Measurements from ENCODE around the gene ZBTB1. TPM values are rescaled to one million over a fixed set of nuclear protein-coding genes. Genes with fewer than 3 reads are reported as not detected.

Gene ZBTB1, protein sequence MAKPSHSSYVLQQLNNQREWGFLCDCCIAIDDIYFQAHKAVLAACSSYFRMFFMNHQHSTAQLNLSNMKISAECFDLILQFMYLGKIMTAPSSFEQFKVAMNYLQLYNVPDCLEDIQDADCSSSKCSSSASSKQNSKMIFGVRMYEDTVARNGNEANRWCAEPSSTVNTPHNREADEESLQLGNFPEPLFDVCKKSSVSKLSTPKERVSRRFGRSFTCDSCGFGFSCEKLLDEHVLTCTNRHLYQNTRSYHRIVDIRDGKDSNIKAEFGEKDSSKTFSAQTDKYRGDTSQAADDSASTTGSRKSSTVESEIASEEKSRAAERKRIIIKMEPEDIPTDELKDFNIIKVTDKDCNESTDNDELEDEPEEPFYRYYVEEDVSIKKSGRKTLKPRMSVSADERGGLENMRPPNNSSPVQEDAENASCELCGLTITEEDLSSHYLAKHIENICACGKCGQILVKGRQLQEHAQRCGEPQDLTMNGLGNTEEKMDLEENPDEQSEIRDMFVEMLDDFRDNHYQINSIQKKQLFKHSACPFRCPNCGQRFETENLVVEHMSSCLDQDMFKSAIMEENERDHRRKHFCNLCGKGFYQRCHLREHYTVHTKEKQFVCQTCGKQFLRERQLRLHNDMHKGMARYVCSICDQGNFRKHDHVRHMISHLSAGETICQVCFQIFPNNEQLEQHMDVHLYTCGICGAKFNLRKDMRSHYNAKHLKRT
- 45.7 and 60.2 TPM in 2 replicates for total RNA-seq

GRCh38 chr14:64504310-64504896 lies at the start of gene ZBTB1:
Gene ZBTB1, plus strand, starts transcription at chr14:64504770. Its CDS starts 16,735 bp downstream, at chr14:64521505.

GRCh38 chr14:64465191-64465822 lies 39.3 kb upstream of the ZBTB1 start, which contains the start of gene AKAP5:
Gene AKAP5, plus strand, starts transcription at chr14:64465499. Its CDS starts 2,896 bp downstream, at chr14:64468395.

GRCh38 chr14:64503434-64504309 lies 898 bp upstream of the ZBTB1 start, which contains the start of gene ZBTB25:
Gene ZBTB25, minus strand, starts transcription at chr14:64503838. Its CDS starts 13,305 bp downstream, at chr14:64490533.

GRCh38 chr14:64540208-64541202 lies 35.9 kb downstream of the ZBTB1 start, which contains the start of gene HSPA2:
Gene HSPA2, plus strand, starts transcription at chr14:64540741. Its CDS starts 109 bp downstream, at chr14:64540850.

DNA sequence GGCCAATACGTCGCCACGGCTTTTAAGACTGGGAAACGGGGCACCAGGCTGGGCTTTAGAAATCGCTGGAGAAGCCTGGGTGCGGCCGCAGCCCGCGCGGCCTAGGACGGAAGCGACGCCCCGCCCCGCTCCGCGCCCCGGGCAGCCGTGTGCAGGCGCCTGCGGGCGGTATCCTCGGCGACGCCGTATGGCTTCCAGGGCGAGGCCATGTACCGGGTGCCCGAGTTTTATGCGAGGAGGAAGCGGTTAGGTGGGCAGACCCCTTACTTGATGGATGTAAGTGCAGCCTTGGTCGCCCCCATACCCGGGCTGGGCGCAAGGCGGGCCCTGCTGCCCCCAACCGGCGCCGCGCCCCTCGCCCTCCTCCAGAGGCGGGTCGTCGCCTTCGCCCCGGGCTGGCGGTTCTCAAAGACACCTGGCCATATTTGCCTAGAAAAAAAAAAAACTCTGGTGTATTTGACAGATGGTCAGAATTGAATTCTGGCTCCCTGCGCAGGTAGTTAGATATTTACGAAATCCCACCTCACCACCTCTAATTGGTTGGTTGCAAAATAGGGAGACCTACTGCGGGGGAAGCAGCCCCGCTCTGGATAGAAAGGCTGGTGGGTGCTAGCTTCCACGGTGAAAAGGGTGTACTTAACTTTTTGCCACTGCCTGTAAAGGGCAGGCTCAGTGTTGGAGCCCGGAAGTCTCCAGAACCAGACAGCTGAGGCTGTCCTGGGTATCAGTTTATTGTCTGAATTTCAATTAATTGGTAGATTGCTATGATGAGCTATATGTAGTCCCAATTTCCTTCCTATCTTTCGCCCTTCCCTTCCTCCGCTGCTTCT lies 45.4 kb downstream of the ZBTB1 start, which contains the start of gene PPP1R36:
Gene PPP1R36, plus strand, starts transcription at position 171 of the 830 bp plus-strand sequence. Its CDS starts 37 bp downstream, at position 208.

Other genes starting within 250 kb of the ZBTB1 start
- gene ESR2, start 210.4 kb upstream of the ZBTB1 start, total RNA-seq: under 0.01 and 0.11 TPM in 2 replicates
- gene MTHFD1, start 116.4 kb upstream of the ZBTB1 start, total RNA-seq: 27.8 and 35.8 TPM in 2 replicates
- gene AKAP5, start 39.3 kb upstream of the ZBTB1 start, total RNA-seq: 0.09 and 0.11 TPM in 2 replicates
- gene ZBTB25, start 932 bp upstream of the ZBTB1 start, total RNA-seq: 3.3 and 4.2 TPM in 2 replicates
- gene HSPA2, start 36.0 kb downstream of the ZBTB1 start, total RNA-seq: 2.3 and 7.2 TPM in 2 replicates
- 0.54 and 0.60 TPM in 2 replicates for gene PPP1R36, start 45.2 kb downstream of the ZBTB1 start, total RNA-seq
- gene PLEKHG3, start 199.7 kb downstream of the ZBTB1 start, total RNA-seq: 6.1 and 11.0 TPM in 2 replicates

All from dermis lymphatic vessel endothelial cell (primary cell).